Skeletal muscle tissue (tissue), 4 donors: Measurements from ENCODE around the gene PTPRE. TPM values are rescaled to one million over a fixed set of nuclear protein-coding genes. Genes with fewer than 3 reads are reported as not detected.

Experiments used
- H3K27ac ChIP-seq: one replicate; pipeline ENCODE4 v1.7.0; 2013; ENCODE audit warnings: mild to moderate bottlenecking, low read depth, low read length, inconsistent platforms
- H3K27me3 ChIP-seq, 3 donors: one replicate each; pipeline ENCODE4 v1.7.0; 2013; ENCODE audit warnings: low read length in 3 of 3; ENCODE audit not compliant: control insufficient read depth in 3 of 3, insufficient read depth in 3 of 3
- H3K36me3 ChIP-seq, 3 donors: one replicate each; pipeline ENCODE4 v1.7.0; 2013; ENCODE audit warnings: low read length in 3 of 3; ENCODE audit not compliant: control insufficient read depth in 3 of 3, insufficient read depth in 3 of 3
- H3K4me1 ChIP-seq, 3 donors: one replicate each; pipeline ENCODE4 v1.7.0; 2013; ENCODE audit warnings: low read length in 3 of 3, mild to moderate bottlenecking in 3 of 3; ENCODE audit not compliant: control insufficient read depth in 3 of 3, insufficient read depth in 3 of 3
- H3K4me3 ChIP-seq, 3 donors: one replicate each; pipeline ENCODE4 v1.7.0; 2013; ENCODE audit warnings: low read length in 3 of 3
- H3K9ac ChIP-seq, 3 donors: one replicate each; pipeline ENCODE4 v1.7.0; 2013; ENCODE audit warnings: low read length in 3 of 3, mild to moderate bottlenecking in 3 of 3, moderate library complexity in 2 of 3, low read depth in 1 of 3
- H3K9me3 ChIP-seq, 3 donors: one replicate each; pipeline ENCODE4 v1.7.0; 2013; ENCODE audit warnings: low read length in 3 of 3; ENCODE audit not compliant: control insufficient read depth in 3 of 3
- total RNA-seq: library from RNA; depleted of rRNA; stranded (reverse); fragments of >200 nt; gene quantifications from one replicate; pipeline ENCODE4 v1.2.3, GENCODE V29; 2014
- donor health status: Osteomylitis.

PTPRE gene
- total RNA-seq, 1 donor from 2014 or later = 7.8 TPM

GRCh38 chr10:128014236-128014635, 107.3 kb downstream of the PTPRE start:
- peaks cover 0 to 5% (median 4%) of the 10 kb centered on the region in 3 donors for H3K27me3 ChIP-seq
- H3K4me3 ChIP-seq = no peak overlapping the region
- no peaks in the 10 kb centered on the region for H3K36me3 ChIP-seq
- H3K9me3 ChIP-seq = no peaks in the 10 kb centered on the region
- peaks cover 4 to 15% (median 15%) of the 10 kb centered on the region in 3 donors for H3K4me1 ChIP-seq
- H3K9ac ChIP-seq = no peak overlapping the region
- H3K27ac ChIP-seq = no peak overlapping the region

GRCh38 chr10:128016423-128017060, 109.6 kb downstream of the PTPRE start:
- Histone ChIP-seq H3K4me3 (no peak overlapping the region), H3K27me3 (peaks cover 0 to 5% (median 0%) of the 10 kb centered on the region in 3 donors)

GRCh38 chr10:128017822-128018221, 110.9 kb downstream of the PTPRE start:
- no peak overlapping the region for H3K4me3 ChIP-seq
- H3K9ac ChIP-seq = no peak overlapping the region
- H3K36me3 ChIP-seq = no peaks in the 10 kb centered on the region
- H3K4me1 ChIP-seq = peaks cover 0 to 3% (median 0%) of the 10 kb centered on the region in 3 donors
- peaks cover 0 to 5% (median 0%) of the 10 kb centered on the region in 3 donors for H3K27me3 ChIP-seq
- H3K9me3 ChIP-seq = no peaks in the 10 kb centered on the region
- H3K27ac ChIP-seq = no peak overlapping the region

More at GRCh38 chr10:128016423-128017060, 109.6 kb downstream of the PTPRE start:
- H3K9me3 ChIP-seq = no peaks in the 10 kb centered on the region
- H3K36me3 ChIP-seq = no peaks in the 10 kb centered on the region
- no peak overlapping the region for H3K27ac ChIP-seq
- peaks cover 0 to 3% (median 2%) of the 10 kb centered on the region in 3 donors for H3K4me1 ChIP-seq
- no peak overlapping the region for H3K9ac ChIP-seq

GRCh38 chr10:128018236-128018635, 111.3 kb downstream of the PTPRE start:
- no peak overlapping the region for H3K4me3 ChIP-seq
- H3K27ac ChIP-seq = no peak overlapping the region
- H3K9ac ChIP-seq = no peak overlapping the region
- H3K36me3 ChIP-seq = no peaks in the 10 kb centered on the region
- no peaks in the 10 kb centered on the region for H3K9me3 ChIP-seq
- peaks cover 0 to 5% (median 0%) of the 10 kb centered on the region in 3 donors for H3K27me3 ChIP-seq
- peaks cover 0 to 3% (median 0%) of the 10 kb centered on the region in 3 donors for H3K4me1 ChIP-seq

GRCh38 chr10:128018691-128019090, 111.8 kb downstream of the PTPRE start:
- H3K4me1 ChIP-seq = peaks cover 0 to 3% (median 0%) of the 10 kb centered on the region in 3 donors
- no peak overlapping the region for H3K9ac ChIP-seq
- H3K9me3 ChIP-seq = no peaks in the 10 kb centered on the region
- H3K4me3 ChIP-seq = no peak overlapping the region
- H3K27me3 ChIP-seq = peaks cover 0 to 5% (median 0%) of the 10 kb centered on the region in 3 donors
- H3K27ac ChIP-seq = no peak overlapping the region
- H3K36me3 ChIP-seq = no peaks in the 10 kb centered on the region

- Histone ChIP-seq H3K9me3 (no peaks in the 10 kb centered on the region), H3K4me3 (no peak overlapping the region), H3K9ac (no peak overlapping the region), H3K27ac (no peak overlapping the region), H3K36me3 (no peaks in the 10 kb centered on the region), H3K27me3 (no peaks in the 10 kb centered on the region), H3K4me1 (peaks cover 0 to 3% (median 2%) of the 10 kb centered on the region in 3 donors)
Measured at GRCh38 chr10:128022261-128023196, 115.6 kb downstream of the PTPRE start.

- Histone ChIP-seq H3K36me3 (no peaks in the 10 kb centered on the region), H3K9me3 (no peaks in the 10 kb centered on the region), H3K4me1 (peaks cover 0 to 2% (median 0%) of the 10 kb centered on the region in 3 donors), H3K4me3 (no peak overlapping the region), H3K27ac (no peak overlapping the region), H3K9ac (no peak overlapping the region), H3K27me3 (peaks cover 0 to 5% (median 0%) of the 10 kb centered on the region in 3 donors)
Measured at GRCh38 chr10:128024426-128024825, 117.5 kb downstream of the PTPRE start.

- no peaks in the 10 kb centered on the region for H3K36me3 ChIP-seq
- H3K27me3 ChIP-seq = peaks cover 0 to 5% (median 0%) of the 10 kb centered on the region in 3 donors
- no peaks in the 10 kb centered on the region for H3K9me3 ChIP-seq
- H3K4me3 ChIP-seq = no peak overlapping the region
- H3K9ac ChIP-seq = no peak overlapping the region
- H3K4me1 ChIP-seq = peaks cover 0 to 2% (median 0%) of the 10 kb centered on the region in 3 donors
- H3K27ac ChIP-seq = no peak overlapping the region
Measured at GRCh38 chr10:128025437-128025836, 118.5 kb downstream of the PTPRE start.

GRCh38 chr10:128025951-128026350, 119.0 kb downstream of the PTPRE start:
- no peak overlapping the region for H3K27ac ChIP-seq
- H3K36me3 ChIP-seq = no peaks in the 10 kb centered on the region
- H3K4me1 ChIP-seq = peaks cover 0 to 2% (median 0%) of the 10 kb centered on the region in 3 donors
- no peaks in the 10 kb centered on the region for H3K9me3 ChIP-seq
- H3K27me3 ChIP-seq = peaks cover 0 to 5% (median 0%) of the 10 kb centered on the region in 3 donors
- no peak overlapping the region for H3K4me3 ChIP-seq
- no peak overlapping the region for H3K9ac ChIP-seq
